Calu3 (cell line): ENCODE measurements around the gene TMED10. TPM values are rescaled to one million over a fixed set of nuclear protein-coding genes. Genes with fewer than 3 reads are reported as not detected.

ENCODE experiments used
- BruUV-seq: library from RNA; stranded (reverse); fragments of 400-500 nt; replicated peaks from 2 replicates; lab custom pipeline; 2021; lab: Mats Ljungman, UMichigan
- CTCF ChIA-PET: fragments of 300-600 bp; sonication (Branson Sonifier 250); formaldehyde crosslinking; loops from one replicate; lab custom pipeline; 2022; ENCODE audit warnings: antibody characterized with exemption; lab: Charles Lee
- DNase-seq: peaks from one replicate; pipeline ENCODE4 v3.0.0; 2022
- H3K27ac Mint-ChIP-seq: one replicate; pipeline ENCODE4 v1.8.0; 2022; ENCODE audit warnings: mixed read lengths; ENCODE audit not compliant: unreplicated experiment
- H3K27me3 Mint-ChIP-seq: one replicate; pipeline ENCODE4 v1.8.0; 2022; ENCODE audit warnings: mixed read lengths; ENCODE audit not compliant: unreplicated experiment
- H3K36me3 Mint-ChIP-seq: one replicate; pipeline ENCODE4 v1.8.0; 2022; ENCODE audit warnings: mild to moderate bottlenecking, moderate library complexity, mixed read lengths; ENCODE audit not compliant: insufficient read depth, unreplicated experiment
- H3K4me1 Mint-ChIP-seq: one replicate; pipeline ENCODE4 v1.8.0; 2022; ENCODE audit warnings: mild to moderate bottlenecking, low read depth, mixed read lengths; ENCODE audit not compliant: unreplicated experiment
- H3K4me3 Mint-ChIP-seq: one replicate; pipeline ENCODE4 v1.8.0; 2022; ENCODE audit warnings: mild to moderate bottlenecking, low read depth, moderate library complexity, mixed read lengths; ENCODE audit not compliant: unreplicated experiment
- H3K9me3 Mint-ChIP-seq: one replicate; pipeline ENCODE4 v1.8.0; 2022; ENCODE audit warnings: low read depth, mixed read lengths; ENCODE audit not compliant: unreplicated experiment
- CTCF ChIP-seq: fragments of 200-600 bp; IDR thresholded peaks from one replicate; pipeline ENCODE4 v1.8.0; 2022; ENCODE audit warnings: antibody characterized with exemption; ENCODE audit not compliant: unreplicated experiment
- intact Hi-C: fragments of 100-400 bp; cut with micrococcal nuclease; formaldehyde crosslinking; loops from one replicate; pipeline ENCODE4 v1.10.0; 2022; ENCODE audit not compliant: unreplicated experiment
- total RNA-seq: library from RNA; stranded (reverse); gene quantifications from 2 replicates; pipeline ENCODE4 v1.2.3, GENCODE V29; 2022

Gene TMED10
- total RNA-seq, 1 experiment from 2014 or later = 391 TPM

GRCh38 chr14:75139185-75139584, 37.2 kb downstream of the TMED10 start:
- no TSS peak for BruUV-seq
- peak overlapping the region; percentile 68 for H3K27ac Mint-ChIP-seq
- intact Hi-C loops = loop anchor here (10.0 kb wide), 1 partner anchor 426 kb away; no protein-coding TSS in a partner anchor
- H3K36me3 Mint-ChIP-seq = peaks cover 28% of the 10 kb centered on the region
- no peak for TF ChIP-seq CTCF
- CTCF ChIA-PET = no interaction called here
- H3K9me3 Mint-ChIP-seq = no peaks in the 10 kb centered on the region
- peaks cover 17% of the 10 kb centered on the region for H3K4me1 Mint-ChIP-seq
- no peak overlapping the region for H3K4me3 Mint-ChIP-seq
- no peaks in the 10 kb centered on the region for H3K27me3 Mint-ChIP-seq
- no peak for DNase-seq

GRCh38 chr14:75138492-75138891, 37.9 kb downstream of the TMED10 start:
- DNase-seq = no peak
- no peak for TF ChIP-seq CTCF
- H3K4me3 Mint-ChIP-seq = no peak overlapping the region
- BruUV-seq = no TSS peak
- no peaks in the 10 kb centered on the region for H3K27me3 Mint-ChIP-seq
- peaks cover 34% of the 10 kb centered on the region for H3K36me3 Mint-ChIP-seq
- no peaks in the 10 kb centered on the region for H3K9me3 Mint-ChIP-seq
- CTCF ChIA-PET = no interaction called here
- H3K27ac Mint-ChIP-seq = no peak overlapping the region
- intact Hi-C loops = loop anchor here (10.0 kb wide), 1 partner anchor 426 kb away; no protein-coding TSS in a partner anchor
- peaks cover 17% of the 10 kb centered on the region for H3K4me1 Mint-ChIP-seq

GRCh38 chr14:75134644-75135043, 41.8 kb downstream of the TMED10 start:
- DNase-seq = no peak
- no peak for TF ChIP-seq CTCF
- peaks cover 9% of the 10 kb centered on the region for H3K4me1 Mint-ChIP-seq
- H3K27ac Mint-ChIP-seq = no peak overlapping the region
- CTCF ChIA-PET = interaction anchor here (0.6 kb wide), 1 partner anchor 80 kb away, joined by 4 read pairs; no protein-coding TSS in a partner anchor
- BruUV-seq = no TSS peak
- H3K9me3 Mint-ChIP-seq = no peaks in the 10 kb centered on the region
- intact Hi-C loops = loop anchor here (10.0 kb wide), 1 partner anchor 430 kb away; no protein-coding TSS in a partner anchor
- H3K27me3 Mint-ChIP-seq = no peaks in the 10 kb centered on the region
- H3K36me3 Mint-ChIP-seq = peaks cover 51% of the 10 kb centered on the region
- H3K4me3 Mint-ChIP-seq = no peak overlapping the region

GRCh38 chr14:75133597-75133996, 42.8 kb downstream of the TMED10 start:
- Mint-ChIP-seq H3K4me3 (no peak overlapping the region), H3K27me3 (no peaks in the 10 kb centered on the region), H3K9me3 (no peaks in the 10 kb centered on the region), H3K36me3 (peaks cover 51% of the 10 kb centered on the region), H3K27ac (no peak overlapping the region), H3K4me1 (peaks cover 9% of the 10 kb centered on the region)
- CTCF ChIA-PET = no interaction called here
- intact Hi-C loops = loop anchor here (10.0 kb wide), 1 partner anchor 431 kb away; no protein-coding TSS in a partner anchor
- DNase-seq = no peak
- no TSS peak for BruUV-seq
- no peak for TF ChIP-seq CTCF
